Naive thymus-derived CD8-positive, alpha-beta T cell (primary cell): ENCODE measurements around the gene BCOR. TPM values are rescaled to one million over a fixed set of nuclear protein-coding genes. Genes with fewer than 3 reads are reported as not detected.

ENCODE experiments used
- ATAC-seq, 2 donors: fragments of 150-1000 bp; cut with Tn5 transposase in 1 of 2; sonication (Bioruptor Pico), chemical (Tn5 transposase) in 1 of 2; 1 replicate in 1 of 2; 2 replicates in 1 of 2; pipeline ENCODE4 v1.10.0; 2021; ENCODE audit warnings: mild to moderate bottlenecking in 2 of 2, moderate library complexity in 2 of 2
- POLR2A ChIA-PET: fragments of 350-600 bp; sonication (Branson Sonifier 250); formaldehyde crosslinking; loops from one replicate; lab custom pipeline; 2021; ENCODE audit warnings: antibody characterized with exemption; lab: Charles Lee
- DNase-seq, 10 donors: peaks; one replicate each; pipeline versions ENCODE4 v3.0.0 to v3.0.0-alpha.2; 2020 to 2022
- H3K27ac Mint-ChIP-seq, 10 donors: one replicate each; pipeline ENCODE4 v1.8.0; 2020 to 2022; ENCODE audit warnings: mild to moderate bottlenecking in 10 of 10, mixed read lengths in 10 of 10, moderate library complexity in 4 of 10, inconsistent platforms in 1 of 10
- H3K27me3 Mint-ChIP-seq, 5 donors: one replicate each; pipeline ENCODE4 v1.8.0; 2021 to 2022; ENCODE audit warnings: mixed read lengths in 5 of 5
- H3K36me3 Mint-ChIP-seq, 3 donors: one replicate each; pipeline ENCODE4 v1.8.0; 2020 to 2022; ENCODE audit warnings: mixed read lengths in 3 of 3, mild to moderate bottlenecking in 2 of 3, inconsistent platforms in 1 of 3
- H3K4me1 Mint-ChIP-seq, 4 donors: one replicate each; pipeline ENCODE4 v1.8.0; 2021 to 2022; ENCODE audit warnings: mixed read lengths in 4 of 4
- H3K4me3 Mint-ChIP-seq, 10 donors: one replicate each; pipeline ENCODE4 v1.8.0; 2020 to 2022; ENCODE audit warnings: mild to moderate bottlenecking in 10 of 10, mixed read lengths in 10 of 10, moderate library complexity in 6 of 10, inconsistent platforms in 1 of 10
- H3K9me3 Mint-ChIP-seq, 9 donors: one replicate each; pipeline ENCODE4 v1.8.0; 2020 to 2022; ENCODE audit warnings: mixed read lengths in 9 of 9, mild to moderate bottlenecking in 3 of 9, inconsistent platforms in 1 of 9, moderate library complexity in 1 of 9
- polyA plus RNA-seq, 3 donors: library from polyadenylated mRNA; unstranded; fragments of 300-500 nt; fragmentation: Illumina TruSeq; gene quantifications; one replicate each; pipeline ENCODE4 v1.2.3, GENCODE V29; 2021
- total RNA-seq, 8 experiments: library from RNA in 2 of 8; stranded (reverse) in 2 of 8; gene quantifications; one replicate each; pipeline ENCODE4 v1.2.3 and lab custom pipeline; 2021 to 2026

BCOR gene
- total and polyA plus RNA-seq, 5 experiments from 2014 or later: 2.5 to 35.9 (median 7.7) TPM

DNA sequence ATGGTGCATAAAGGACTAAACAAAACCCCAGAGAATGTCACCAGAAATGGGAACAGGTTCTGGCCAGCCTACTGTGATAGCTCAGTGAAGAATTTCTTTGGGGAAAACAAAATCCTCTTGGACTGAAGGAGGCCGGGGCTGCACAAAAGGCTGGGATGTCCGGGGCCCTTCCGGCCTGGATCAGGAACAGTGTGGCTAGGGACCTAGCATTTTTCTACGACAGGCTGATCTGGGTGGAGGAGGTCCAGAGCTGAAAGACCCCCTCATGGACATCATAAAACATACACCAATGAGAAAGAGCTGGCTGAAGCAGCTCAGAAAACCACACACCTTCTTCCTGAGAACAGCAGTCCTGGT lies 94.7 kb downstream of the BCOR start:
- H3K4me1 Mint-ChIP-seq: peaks cover 2 to 14% (median 10%) of the 10 kb centered on the region in 4 donors
- POLR2A ChIA-PET: no interaction called here
- H3K9me3 Mint-ChIP-seq: peaks cover 0 to 2% (median 0%) of the 10 kb centered on the region in 9 donors
- no peak for DNase-seq
- H3K27ac Mint-ChIP-seq: no peak overlapping the region
- no peak for ATAC-seq
- peaks cover 4 to 21% (median 9%) of the 10 kb centered on the region in 5 donors for H3K27me3 Mint-ChIP-seq
- no peak overlapping the region for H3K4me3 Mint-ChIP-seq
- H3K36me3 Mint-ChIP-seq: no peaks in the 10 kb centered on the region
